SK-N-MC (cell line): Measurements from ENCODE around the gene IQCM.

Source experiments
- DNase-seq: peaks from one replicate; pipeline ENCODE4 v3.0.0-alpha.2; 2011; ENCODE audit warnings: low read depth, low spot score
- H3K27ac ChIP-seq: fragments of 200-600 bp; sonication (generic); 2 replicates; pipeline ENCODE4 v1.5.1; 2016; ENCODE audit warnings: mixed run types
- H3K36me3 ChIP-seq: fragments of 200-600 bp; sonication (generic); 2 replicates; pipeline ENCODE4 v1.6.1; 2017; ENCODE audit warnings: antibody characterized with exemption, low read length, mixed read lengths; ENCODE audit not compliant: insufficient read depth
- H3K4me3 ChIP-seq: fragments of 200-600 bp; sonication (generic); 2 replicates; pipeline ENCODE4 v1.5.1; 2016
- H3K9ac ChIP-seq: fragments of 200-600 bp; sonication (generic); 2 replicates; pipeline ENCODE4 v1.8.0; 2017; ENCODE audit warnings: mixed run types, mixed read lengths; ENCODE audit not compliant: insufficient read length
- H3K9me3 ChIP-seq: fragments of 200-600 bp; sonication (generic); 2 replicates; pipeline ENCODE4 v1.6.1; 2017; ENCODE audit warnings: low read depth, mild to moderate bottlenecking, antibody characterized with exemption, low read length, moderate library complexity, mixed read lengths
- EZH2 ChIP-seq: fragments of 200-600 bp; sonication (generic); IDR thresholded peaks from one replicate; pipeline ENCODE4 v1.6.1; 2017; ENCODE audit warnings: antibody characterized with exemption
- FOXP2 ChIP-seq: optimal IDR thresholded peaks from 2 replicates; pipeline ENCODE3; 2011; ENCODE audit warnings: mild to moderate bottlenecking, moderate library complexity; ENCODE audit not compliant: insufficient read depth; ENCODE audit errors: extremely low read length, control extremely low read depth
- POLR2AphosphoS5 ChIP-seq: IDR thresholded peaks from 2 replicates; pipeline ENCODE4 v1.6.1; 2012; ENCODE audit warnings: mild to moderate bottlenecking, low read depth, low read length, borderline replicate concordance

The IQCM gene

DNA sequence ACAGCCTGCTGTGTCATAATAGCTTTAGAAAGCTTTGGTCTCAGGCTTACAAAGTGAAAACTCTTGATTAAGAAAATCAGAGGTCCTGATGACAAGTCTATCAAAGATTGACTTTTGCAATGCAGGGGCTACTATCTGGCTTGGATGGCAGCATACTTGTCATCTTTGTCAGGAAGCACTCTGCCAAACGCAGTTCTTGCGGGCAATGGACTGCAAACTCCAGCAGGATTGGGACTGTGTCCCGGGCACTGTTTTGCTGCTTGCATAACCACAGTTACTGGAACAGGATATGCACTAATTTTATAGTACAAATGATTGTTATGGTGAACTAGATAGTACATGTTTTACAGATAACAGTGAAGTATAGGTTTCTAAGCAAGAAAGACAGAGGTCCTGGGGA, 185.6 kb downstream of the IQCM start:
- Histone ChIP-seq H3K9ac (no peak overlapping the region), H3K9me3 (no peaks in the 10 kb centered on the region), H3K4me3 (no peak overlapping the region), H3K36me3 (no peaks in the 10 kb centered on the region), H3K27ac (no peak overlapping the region)
- TF ChIP-seq POLR2AphosphoS5 (no peak), FOXP2 (no peak), EZH2 (no peak)
- DNase-seq, result no peak

DNA sequence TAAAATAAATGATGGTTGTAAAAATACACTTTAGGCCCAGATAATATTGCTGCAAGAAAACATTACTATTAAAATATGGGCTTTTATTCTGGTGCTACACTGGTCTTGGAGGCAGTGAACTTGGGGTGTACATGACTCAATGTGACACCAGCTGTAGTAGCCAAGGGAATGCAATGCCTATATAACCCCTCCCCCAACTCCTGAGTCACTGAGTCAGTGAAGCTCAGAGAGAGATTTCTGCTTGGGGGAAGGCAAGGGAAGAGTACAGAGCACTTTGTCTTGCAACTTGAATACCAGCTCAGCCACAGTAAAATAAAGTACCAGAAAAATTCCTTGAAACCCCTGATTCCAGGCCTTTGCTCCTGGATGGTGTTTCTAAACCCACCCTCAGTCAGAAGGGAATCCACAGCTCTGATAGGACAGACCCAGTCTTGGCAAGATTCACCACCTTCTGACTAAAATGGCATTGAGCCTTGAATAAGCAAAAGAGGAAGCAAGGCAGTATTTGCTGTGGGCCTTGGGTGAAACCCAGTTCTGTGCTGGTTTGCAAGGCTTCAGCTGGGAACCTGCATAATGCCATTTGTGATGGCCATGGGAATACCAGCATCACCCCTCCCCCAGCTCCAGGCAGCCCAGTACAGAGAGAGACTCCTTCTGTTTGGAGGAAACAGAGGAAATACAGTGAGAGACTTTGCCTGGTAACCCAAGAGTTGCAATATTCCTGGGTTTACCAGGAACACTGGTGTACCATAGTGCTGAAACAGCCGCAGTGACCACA, 209.9 kb downstream of the IQCM start:
- no peak for TF ChIP-seq FOXP2
- TF ChIP-seq POLR2AphosphoS5, result no peak
- no peak for TF ChIP-seq EZH2
- H3K4me3 ChIP-seq, result no peak overlapping the region
- H3K36me3 ChIP-seq, result no peaks in the 10 kb centered on the region
- H3K27ac ChIP-seq, result no peak overlapping the region
- no peak for DNase-seq
- no peaks in the 10 kb centered on the region for H3K9me3 ChIP-seq
- no peak overlapping the region for H3K9ac ChIP-seq

DNA sequence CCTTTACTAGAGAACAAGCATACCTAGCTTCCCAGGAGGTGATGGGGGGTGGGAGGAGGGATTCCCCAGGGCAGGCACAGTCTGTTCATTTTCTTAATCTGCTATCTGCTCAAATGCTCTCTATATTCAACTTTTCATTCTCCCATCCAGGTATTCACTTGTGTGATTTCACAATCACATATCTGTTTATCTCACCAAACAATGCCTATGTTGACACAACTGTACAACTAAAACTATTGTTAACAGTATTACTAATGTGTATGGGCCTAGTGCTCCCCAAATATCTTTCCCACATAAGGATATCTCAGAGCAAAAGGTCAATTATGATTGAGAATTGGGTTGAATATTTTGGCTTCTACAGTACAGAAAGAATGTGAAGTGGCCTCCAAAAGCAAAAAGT, 210.8 kb downstream of the IQCM start:
- Histone ChIP-seq H3K9me3 (no peaks in the 10 kb centered on the region), H3K4me3 (no peak overlapping the region), H3K36me3 (no peaks in the 10 kb centered on the region), H3K9ac (no peak overlapping the region), H3K27ac (no peak overlapping the region)
- no peak for DNase-seq
- TF ChIP-seq FOXP2 (no peak), POLR2AphosphoS5 (no peak), EZH2 (no peak)

DNA sequence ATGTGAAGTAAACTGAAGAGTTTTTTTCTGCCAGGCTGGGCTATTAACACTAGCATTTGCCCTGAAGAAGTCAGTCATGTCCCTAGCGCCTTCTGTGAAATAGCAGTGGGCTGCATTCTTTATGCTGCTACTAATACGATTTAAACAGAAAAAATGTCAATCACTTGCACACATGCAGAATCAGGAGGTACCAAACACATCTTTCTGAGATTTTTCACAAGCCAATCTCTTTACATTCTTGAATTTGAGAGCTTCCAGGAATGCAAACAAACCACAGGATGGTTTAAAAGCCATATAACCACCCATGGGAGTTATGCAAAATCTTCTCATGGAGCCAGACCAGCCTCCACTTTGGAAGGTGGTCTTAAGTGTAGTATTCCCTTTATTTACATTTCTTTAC, 220.1 kb downstream of the IQCM start:
- Histone ChIP-seq H3K4me3 (no peak overlapping the region), H3K36me3 (no peaks in the 10 kb centered on the region), H3K9me3 (no peaks in the 10 kb centered on the region), H3K9ac (no peak overlapping the region), H3K27ac (no peak overlapping the region)
- no peak for DNase-seq
- TF ChIP-seq EZH2, result no peak

DNA sequence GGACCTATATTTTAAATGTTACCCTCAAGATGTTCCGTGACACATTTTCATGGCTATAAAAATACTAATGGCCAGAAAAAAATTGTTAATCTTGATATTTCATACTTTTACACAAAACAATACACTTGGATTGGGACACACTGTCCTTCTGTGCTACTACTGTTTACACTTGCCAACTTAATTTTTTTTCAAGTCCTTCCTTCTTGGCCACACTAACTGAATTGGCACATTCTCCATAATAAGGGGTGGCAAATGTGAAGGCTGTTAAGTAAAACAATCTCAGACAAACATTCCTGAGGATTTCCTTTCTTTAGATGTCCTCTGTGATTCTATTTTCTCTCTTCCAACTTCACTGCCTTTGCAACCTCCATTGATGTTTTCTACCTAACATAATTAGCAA, 225.8 kb downstream of the IQCM start:
- Histone ChIP-seq H3K27ac (no peak overlapping the region), H3K9ac (no peak overlapping the region), H3K4me3 (no peak overlapping the region), H3K36me3 (no peaks in the 10 kb centered on the region), H3K9me3 (no peaks in the 10 kb centered on the region; the same call in 1 of the 2 replicates)
- no peak for DNase-seq
- no peak for TF ChIP-seq POLR2AphosphoS5

DNA sequence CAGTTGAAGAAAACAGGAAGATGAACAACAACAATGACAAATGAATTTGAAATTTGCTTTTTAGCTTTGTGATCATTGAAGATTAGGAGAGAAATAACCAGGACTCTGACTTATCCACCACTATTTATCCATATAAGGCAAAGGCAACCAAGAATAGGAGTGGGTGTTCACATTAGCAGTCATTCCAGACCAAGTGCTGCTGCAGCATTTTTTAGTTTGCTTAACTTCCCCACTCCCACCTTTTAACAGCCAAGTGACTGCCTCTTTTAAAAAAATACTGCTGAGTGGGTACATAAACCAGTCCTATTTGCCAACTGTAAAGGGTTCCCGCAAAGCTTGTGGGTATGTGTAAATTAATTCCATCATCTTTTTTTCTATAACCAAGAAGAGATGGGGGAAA, 230.9 kb downstream of the IQCM start:
- peak overlapping the region; percentile 96 for H3K27ac ChIP-seq
- peak; percentile 44 for DNase-seq
- no peak for TF ChIP-seq POLR2AphosphoS5
- TF ChIP-seq FOXP2, result no peak
- no peak for TF ChIP-seq EZH2
- peak overlapping the region; percentile 61 for H3K4me3 ChIP-seq
- peak overlapping the region; percentile 42 for H3K9ac ChIP-seq
- no peaks in the 10 kb centered on the region; the same call in 1 of the 2 replicates for H3K9me3 ChIP-seq
- no peaks in the 10 kb centered on the region for H3K36me3 ChIP-seq

DNA sequence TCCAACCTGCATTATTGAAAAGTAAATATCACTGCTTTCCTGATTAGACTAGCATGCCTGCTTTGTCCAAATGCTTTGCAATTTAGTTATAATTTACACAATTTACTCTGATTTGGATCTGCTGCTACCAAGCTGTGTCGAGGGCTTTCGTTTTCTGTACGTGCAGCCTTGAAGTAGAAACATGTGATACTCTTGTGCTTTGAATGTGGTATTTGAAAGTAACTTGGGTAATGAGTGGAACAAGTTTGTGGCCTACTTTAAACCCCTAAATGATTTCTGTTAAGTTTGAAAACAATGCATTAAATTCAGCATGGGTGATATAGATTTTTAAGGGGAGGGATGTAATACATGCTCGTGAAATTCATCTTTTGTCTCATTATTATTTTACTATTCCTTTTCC, 240.7 kb downstream of the IQCM start:
- no peak for DNase-seq
- no peaks in the 10 kb centered on the region for H3K9me3 ChIP-seq
- H3K4me3 ChIP-seq, result no peak overlapping the region
- H3K27ac ChIP-seq, result no peak overlapping the region
- no peaks in the 10 kb centered on the region for H3K36me3 ChIP-seq
- TF ChIP-seq POLR2AphosphoS5 (no peak), EZH2 (no peak), FOXP2 (no peak)
- H3K9ac ChIP-seq, result no peak overlapping the region

DNA sequence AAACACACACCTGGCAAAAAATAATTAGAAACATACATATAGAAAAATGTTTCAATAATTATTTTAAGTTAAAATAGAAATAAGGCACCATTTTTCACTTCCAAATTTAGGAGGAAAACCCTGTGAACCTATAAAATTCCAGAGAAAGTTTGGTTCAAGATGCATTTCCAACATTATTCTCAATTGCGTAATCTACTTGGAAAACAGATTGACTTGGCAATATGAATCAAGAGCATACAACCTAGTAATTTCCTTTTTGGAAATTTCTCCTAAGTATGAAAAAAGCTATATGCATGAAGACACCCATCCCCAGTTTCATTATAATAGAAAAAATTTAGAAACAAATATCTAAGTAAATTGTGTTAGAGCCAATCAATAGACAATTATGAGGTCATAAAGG, 242.9 kb downstream of the IQCM start:
- DNase-seq, result no peak
- Histone ChIP-seq H3K36me3 (no peaks in the 10 kb centered on the region), H3K9me3 (no peaks in the 10 kb centered on the region), H3K4me3 (no peak overlapping the region), H3K27ac (no peak overlapping the region), H3K9ac (no peak overlapping the region)
- TF ChIP-seq EZH2, result no peak
- no peak for TF ChIP-seq POLR2AphosphoS5
- TF ChIP-seq FOXP2, result no peak

DNA sequence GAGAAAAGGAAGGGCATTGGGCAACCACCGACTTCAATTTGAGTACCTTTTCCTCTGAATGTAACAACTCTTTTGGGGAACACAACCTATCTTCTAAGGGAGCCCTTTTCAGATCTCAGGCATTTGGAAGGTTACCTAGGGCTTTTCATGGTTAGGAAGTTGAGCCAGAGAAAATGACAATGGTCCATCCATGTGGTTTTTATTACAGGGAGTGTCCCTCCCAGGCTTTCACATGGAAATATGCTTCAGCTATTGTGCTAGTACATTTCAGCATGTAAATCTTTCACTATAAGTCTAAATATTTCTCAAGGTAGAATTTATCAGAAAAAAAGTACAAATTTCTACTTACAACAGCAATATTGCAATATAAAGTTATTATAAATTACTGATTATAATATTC, 259.8 kb downstream of the IQCM start:
- no peaks in the 10 kb centered on the region for H3K9me3 ChIP-seq
- TF ChIP-seq EZH2, result no peak
- no peak for TF ChIP-seq POLR2AphosphoS5
- no peak for TF ChIP-seq FOXP2
- no peak for DNase-seq
- H3K36me3 ChIP-seq, result no peaks in the 10 kb centered on the region
- H3K9ac ChIP-seq, result no peak overlapping the region
- H3K4me3 ChIP-seq, result no peak overlapping the region
- H3K27ac ChIP-seq, result no peak overlapping the region
